Mesendoderm (in vitro differentiated cells): Measurements from ENCODE around the gene NFE2L3.

Experiments used
- DNase-seq: peaks from one replicate; pipeline ENCODE4 v3.0.0; 2013
- H2AK5ac ChIP-seq: 2 replicates; pipeline ENCODE4 v1.6.1; 2013; ENCODE audit warnings: low read length, inconsistent platforms
- H2BK120ac ChIP-seq: 2 replicates; pipeline ENCODE4 v1.6.1; 2013; ENCODE audit warnings: low read depth, mild to moderate bottlenecking, low read length, moderate library complexity, mixed read lengths
- H2BK15ac ChIP-seq: replicated peaks from 2 replicates; pipeline ENCODE4 v1.6.1; 2013; ENCODE audit warnings: low read depth, mild to moderate bottlenecking, moderate library complexity
- H2BK5ac ChIP-seq: 2 replicates; pipeline ENCODE4 v1.6.1; 2013; ENCODE audit warnings: low read length, inconsistent platforms
- H3K18ac ChIP-seq: 2 replicates; pipeline ENCODE4 v1.6.1; 2013; ENCODE audit warnings: mild to moderate bottlenecking, low read length, mixed read lengths
- H3K23ac ChIP-seq: one replicate; pipeline ENCODE4 v1.6.1; 2013; ENCODE audit warnings: low read length
- H3K27ac ChIP-seq: 2 replicates; pipeline ENCODE4 v1.5.1; 2013; ENCODE audit warnings: low read depth, mild to moderate bottlenecking, inconsistent platforms, low read length, moderate library complexity
- H3K27me3 ChIP-seq: 2 replicates; pipeline ENCODE4 v1.6.1; 2013; ENCODE audit warnings: low read length, control low read depth, mild to moderate bottlenecking, inconsistent platforms; ENCODE audit not compliant: insufficient read depth, poor library complexity
- H3K36me3 ChIP-seq: 2 replicates; pipeline ENCODE4 v1.6.1; 2013; ENCODE audit warnings: low read length, inconsistent platforms; ENCODE audit not compliant: control insufficient read depth, insufficient read depth
- H3K4ac ChIP-seq: one replicate; pipeline ENCODE4 v1.6.1; 2013; ENCODE audit warnings: low read depth, mild to moderate bottlenecking, low read length, moderate library complexity
- H3K4me1 ChIP-seq: 2 replicates; pipeline ENCODE4 v1.6.1; 2013; ENCODE audit warnings: low read depth, low read length, inconsistent platforms; ENCODE audit not compliant: control insufficient read depth
- H3K4me2 ChIP-seq: 2 replicates; pipeline ENCODE4 v1.6.1; 2013; ENCODE audit warnings: low read length
- H3K4me3 ChIP-seq: 2 replicates; pipeline ENCODE4 v1.5.1; 2013; ENCODE audit warnings: mild to moderate bottlenecking, low read length
- H3K56ac ChIP-seq: one replicate; pipeline ENCODE4 v1.6.1; 2013; ENCODE audit warnings: low read length
- H3K79me1 ChIP-seq: 2 replicates; pipeline ENCODE4 v1.6.1; 2013; ENCODE audit warnings: low read length, inconsistent platforms
- H3K79me2 ChIP-seq: 2 replicates; pipeline ENCODE4 v1.6.1; 2013; ENCODE audit warnings: mild to moderate bottlenecking, low read length; ENCODE audit not compliant: control insufficient read depth, insufficient read depth
- H3K9ac ChIP-seq: 2 replicates; pipeline ENCODE4 v1.6.1; 2013; ENCODE audit warnings: low read length, inconsistent platforms
- H4K5ac ChIP-seq: one replicate; pipeline ENCODE4 v1.6.1; 2013; ENCODE audit warnings: low read length
- H4K8ac ChIP-seq: one replicate; pipeline ENCODE4 v1.6.1; 2013; ENCODE audit warnings: low read depth, mild to moderate bottlenecking, control low read depth, low read length, moderate library complexity
- WGBS: extraction: QIAGEN DNeasy Blood & Tissue Kit; methylation state at CpG from one replicate; pipeline ENCODE4 v1.1.7; 2013; ENCODE audit warnings: low lambda C conversion rate, missing lambda C conversion rate; ENCODE audit not compliant: insufficient coverage; ENCODE audit errors: extremely low coverage; 5-methylcytosine and 5-hydroxymethylcytosine counted together

NFE2L3 gene

GRCh38 chr7:26202019-26202990 is 50.3 kb downstream of the NFE2L3 start:
- peak overlapping the region; percentile 96 for H3K9ac ChIP-seq
- no peaks in the 10 kb centered on the region for H3K79me1 ChIP-seq
- H3K36me3 ChIP-seq: peaks cover 4% of the 10 kb centered on the region
- H3K18ac ChIP-seq: peak overlapping the region; percentile 99
- peak overlapping the region; percentile 92 for H3K56ac ChIP-seq
- peak overlapping the region; percentile 8 for H3K23ac ChIP-seq
- peaks cover 76% of the 10 kb centered on the region for H3K79me2 ChIP-seq
- DNase-seq: no peak
- H3K27ac ChIP-seq: peak overlapping the region; percentile 96
- H2BK120ac ChIP-seq: peak overlapping the region; percentile 99
- peak overlapping the region; percentile 39 for H3K4me2 ChIP-seq
- H4K5ac ChIP-seq: no peak overlapping the region
- H3K4ac ChIP-seq: peak overlapping the region; percentile 100
- peak overlapping the region; percentile 3 for H2BK15ac ChIP-seq
- WGBS: no CpG with 5 or more reads among the region's 68 CpGs
- peaks cover 3% of the 10 kb centered on the region for H3K4me1 ChIP-seq
- peak overlapping the region; percentile 75 for H2BK5ac ChIP-seq
- H2AK5ac ChIP-seq: peak overlapping the region; percentile 6
- H3K4me3 ChIP-seq: peak overlapping the region; percentile 94
- H3K27me3 ChIP-seq: no peaks in the 10 kb centered on the region
- peak overlapping the region; percentile 70 for H4K8ac ChIP-seq

- Histone ChIP-seq H3K4me3 (peak overlapping the region; percentile 34), H3K27ac (no peak overlapping the region), H3K9ac (peak overlapping the region; percentile 96), H3K18ac (no peak overlapping the region), H3K4me2 (peak overlapping the region; percentile 7), H2BK15ac (no peak overlapping the region), H2AK5ac (no peak overlapping the region), H3K79me2 (peaks cover 80% of the 10 kb centered on the region), H3K4ac (no peak overlapping the region), H3K79me1 (no peaks in the 10 kb centered on the region), H3K4me1 (peaks cover 3% of the 10 kb centered on the region), H3K23ac (no peak overlapping the region), H4K8ac (no peak overlapping the region), H3K56ac (peak overlapping the region; percentile 56), H2BK5ac (no peak overlapping the region), H2BK120ac (no peak overlapping the region), H4K5ac (no peak overlapping the region), H3K36me3 (peaks cover 4% of the 10 kb centered on the region), H3K27me3 (no peaks in the 10 kb centered on the region)
- WGBS: no CpG with 5 or more reads among the region's 2 CpGs
- no peak for DNase-seq
Measured at GRCh38 chr7:26203016-26203415, 51.0 kb downstream of the NFE2L3 start.

GRCh38 chr7:26208040-26208439 is 56.0 kb downstream of the NFE2L3 start:
- Histone ChIP-seq H2BK15ac (no peak overlapping the region), H3K56ac (no peak overlapping the region), H3K18ac (no peak overlapping the region), H2AK5ac (no peak overlapping the region), H3K79me2 (peaks cover 49% of the 10 kb centered on the region), H3K4me2 (no peak overlapping the region), H3K27me3 (no peaks in the 10 kb centered on the region), H4K5ac (no peak overlapping the region), H3K23ac (no peak overlapping the region), H4K8ac (no peak overlapping the region), H3K4ac (no peak overlapping the region), H3K36me3 (peaks cover 6% of the 10 kb centered on the region), H3K9ac (no peak overlapping the region), H3K4me1 (peaks cover 3% of the 10 kb centered on the region), H2BK5ac (no peak overlapping the region), H3K79me1 (no peaks in the 10 kb centered on the region), H3K4me3 (no peak overlapping the region), H3K27ac (no peak overlapping the region), H2BK120ac (no peak overlapping the region)
- WGBS: no CpG with 5 or more reads among the region's 5 CpGs
- no peak for DNase-seq

GRCh38 chr7:26212921-26213718 is 61.1 kb downstream of the NFE2L3 start:
- no peak overlapping the region for H3K4ac ChIP-seq
- no peak overlapping the region for H2BK15ac ChIP-seq
- no peak overlapping the region for H2BK120ac ChIP-seq
- H4K8ac ChIP-seq: no peak overlapping the region
- no peak overlapping the region for H2BK5ac ChIP-seq
- H3K23ac ChIP-seq: no peak overlapping the region
- no peak overlapping the region for H3K27ac ChIP-seq
- no peak overlapping the region for H4K5ac ChIP-seq
- WGBS: no CpG with 5 or more reads among the region's 2 CpGs
- DNase-seq: no peak
- no peak overlapping the region for H3K4me3 ChIP-seq
- H3K4me2 ChIP-seq: no peak overlapping the region
- peaks cover 4% of the 10 kb centered on the region for H3K36me3 ChIP-seq
- no peak overlapping the region for H3K18ac ChIP-seq
- H2AK5ac ChIP-seq: no peak overlapping the region
- H3K56ac ChIP-seq: no peak overlapping the region
- H3K79me1 ChIP-seq: no peaks in the 10 kb centered on the region
- no peaks in the 10 kb centered on the region for H3K27me3 ChIP-seq
- peaks cover 4% of the 10 kb centered on the region for H3K79me2 ChIP-seq
- H3K9ac ChIP-seq: no peak overlapping the region
- H3K4me1 ChIP-seq: no peaks in the 10 kb centered on the region

- Histone ChIP-seq H2AK5ac (no peak overlapping the region), H2BK15ac (no peak overlapping the region), H3K4me2 (no peak overlapping the region), H2BK5ac (no peak overlapping the region), H3K79me1 (no peaks in the 10 kb centered on the region), H3K4me1 (no peaks in the 10 kb centered on the region), H3K4ac (no peak overlapping the region), H3K27me3 (no peaks in the 10 kb centered on the region), H3K36me3 (peaks cover 4% of the 10 kb centered on the region), H3K9ac (no peak overlapping the region), H3K79me2 (peaks cover 4% of the 10 kb centered on the region), H4K8ac (no peak overlapping the region), H3K23ac (no peak overlapping the region), H3K56ac (no peak overlapping the region), H4K5ac (no peak overlapping the region), H3K18ac (no peak overlapping the region), H3K4me3 (no peak overlapping the region), H3K27ac (no peak overlapping the region), H2BK120ac (no peak overlapping the region)
- no peak for DNase-seq
- no CpG with 5 or more reads among the region's 5 CpGs for WGBS
Measured at GRCh38 chr7:26213807-26214515, 62.0 kb downstream of the NFE2L3 start.
